NB4 (cell line): Measurements from ENCODE around the gene FBL.

Experiments
- CTCF ChIP-seq: IDR thresholded peaks from one replicate; pipeline ENCODE4 v1.5.1; 2012; ENCODE audit warnings: low read depth, low read length
- MAX ChIP-seq: IDR thresholded peaks from 2 replicates; pipeline ENCODE4 v1.6.1; 2011; ENCODE audit warnings: low read depth, low read length
- MYC ChIP-seq: IDR thresholded peaks from 2 replicates; pipeline ENCODE4 v1.6.1; 2011; ENCODE audit warnings: low read depth, low read length
- POLR2A ChIP-seq: IDR thresholded peaks from 2 replicates; pipeline ENCODE4 v1.6.1; 2011; ENCODE audit warnings: mild to moderate bottlenecking; ENCODE audit not compliant: insufficient read length; ENCODE audit errors: extremely low read depth

GRCh38 chr19:39810424-39810823 is 35.8 kb downstream of the FBL start:
- no peak for TF ChIP-seq CTCF
- TF ChIP-seq MAX = no peak
- no peak for TF ChIP-seq MYC
- no peak for TF ChIP-seq POLR2A
